ENCODE results near the gene BRINP3.

DNA sequence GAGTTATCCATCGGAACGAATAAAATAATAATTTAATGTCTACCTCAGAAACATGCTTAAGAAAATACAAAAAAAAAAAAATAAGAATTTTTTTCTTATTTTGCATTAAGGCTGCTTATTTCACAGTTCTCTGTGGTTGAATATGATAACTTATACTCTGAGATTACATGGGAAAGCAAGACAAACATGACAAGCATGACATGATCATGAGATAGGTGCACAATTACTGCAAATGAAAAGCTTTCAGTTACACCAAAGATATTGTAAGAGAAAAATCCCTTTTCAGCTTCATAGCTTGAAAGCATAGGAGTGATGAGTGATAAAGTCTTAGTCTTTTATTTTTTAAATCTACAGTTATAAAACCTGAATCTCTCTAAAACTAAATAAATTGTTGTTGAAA lies 154.1 kb downstream of the BRINP3 start:
- TF ChIP-seq, protein P1, sequence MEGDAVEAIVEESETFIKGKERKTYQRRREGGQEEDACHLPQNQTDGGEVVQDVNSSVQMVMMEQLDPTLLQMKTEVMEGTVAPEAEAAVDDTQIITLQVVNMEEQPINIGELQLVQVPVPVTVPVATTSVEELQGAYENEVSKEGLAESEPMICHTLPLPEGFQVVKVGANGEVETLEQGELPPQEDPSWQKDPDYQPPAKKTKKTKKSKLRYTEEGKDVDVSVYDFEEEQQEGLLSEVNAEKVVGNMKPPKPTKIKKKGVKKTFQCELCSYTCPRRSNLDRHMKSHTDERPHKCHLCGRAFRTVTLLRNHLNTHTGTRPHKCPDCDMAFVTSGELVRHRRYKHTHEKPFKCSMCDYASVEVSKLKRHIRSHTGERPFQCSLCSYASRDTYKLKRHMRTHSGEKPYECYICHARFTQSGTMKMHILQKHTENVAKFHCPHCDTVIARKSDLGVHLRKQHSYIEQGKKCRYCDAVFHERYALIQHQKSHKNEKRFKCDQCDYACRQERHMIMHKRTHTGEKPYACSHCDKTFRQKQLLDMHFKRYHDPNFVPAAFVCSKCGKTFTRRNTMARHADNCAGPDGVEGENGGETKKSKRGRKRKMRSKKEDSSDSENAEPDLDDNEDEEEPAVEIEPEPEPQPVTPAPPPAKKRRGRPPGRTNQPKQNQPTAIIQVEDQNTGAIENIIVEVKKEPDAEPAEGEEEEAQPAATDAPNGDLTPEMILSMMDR (conservative IDR thresholded peaks at IDR 0.05; ENCODE audit: low read length) = no peak
- no peak for TF ChIP-seq EZH2phosphoT487 (IDR thresholded peaks at IDR 0.05; ENCODE audit: borderline replicate concordance, low read depth, low read length)

Data from OCI-LY7 (cell line).